HG03558 (cell line): ENCODE measurements around the gene NMNAT3.
"Not testable (repeated sequence)": the region's sequence is repeated elsewhere in the genome, so short reads cannot be mapped to it uniquely, and the experiment has no call there.

Experiments
- ATAC-seq: cut with Tn5 transposase; IDR thresholded peaks from one replicate; pipeline ENCODE4 v1.9.1; 2021; ENCODE audit warnings: moderate number of reproducible peaks; ENCODE audit not compliant: unreplicated experiment; ENCODE audit errors: extremely low read depth

NMNAT3 gene

DNA sequence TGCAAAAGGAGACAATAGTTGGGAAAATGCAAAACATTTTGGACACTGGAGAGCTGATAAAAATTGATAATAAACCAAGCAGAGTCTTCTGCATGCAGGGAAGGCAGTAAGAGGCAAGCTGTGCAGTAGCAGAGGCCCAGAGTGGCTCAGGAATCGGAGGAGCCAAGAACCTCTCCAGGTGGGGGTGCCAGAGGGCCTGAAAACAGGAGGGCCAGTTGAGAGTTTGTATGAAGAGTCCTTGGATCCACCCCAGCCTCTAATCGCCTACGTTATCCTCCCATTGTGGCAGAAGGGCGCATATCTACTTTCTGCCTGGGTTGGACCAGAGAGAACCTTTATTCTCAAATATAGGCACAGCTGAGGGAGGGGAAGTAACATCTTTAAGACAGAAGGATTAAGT is 89.3 kb downstream of the NMNAT3 start:
- ATAC-seq = no peak

DNA sequence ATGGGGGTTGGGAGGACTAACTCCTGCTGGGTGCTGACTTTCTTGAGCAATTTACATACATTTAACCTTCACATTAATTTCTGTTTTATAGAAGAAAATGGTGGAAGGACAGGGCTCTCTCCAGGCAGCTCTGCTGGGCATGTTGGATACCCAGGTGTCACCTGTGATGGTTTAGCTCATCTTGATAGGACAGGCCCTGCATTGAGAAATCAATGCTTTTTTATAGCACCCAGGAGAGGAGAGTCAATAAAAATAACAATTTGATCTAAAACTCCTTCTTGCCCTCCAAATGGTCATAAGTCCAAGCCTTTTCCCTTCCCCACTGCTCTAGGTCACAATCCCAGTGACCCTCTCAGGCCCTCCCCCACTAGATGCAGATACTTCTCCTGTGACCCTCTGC is 90.0 kb downstream of the NMNAT3 start:
- no peak for ATAC-seq

DNA sequence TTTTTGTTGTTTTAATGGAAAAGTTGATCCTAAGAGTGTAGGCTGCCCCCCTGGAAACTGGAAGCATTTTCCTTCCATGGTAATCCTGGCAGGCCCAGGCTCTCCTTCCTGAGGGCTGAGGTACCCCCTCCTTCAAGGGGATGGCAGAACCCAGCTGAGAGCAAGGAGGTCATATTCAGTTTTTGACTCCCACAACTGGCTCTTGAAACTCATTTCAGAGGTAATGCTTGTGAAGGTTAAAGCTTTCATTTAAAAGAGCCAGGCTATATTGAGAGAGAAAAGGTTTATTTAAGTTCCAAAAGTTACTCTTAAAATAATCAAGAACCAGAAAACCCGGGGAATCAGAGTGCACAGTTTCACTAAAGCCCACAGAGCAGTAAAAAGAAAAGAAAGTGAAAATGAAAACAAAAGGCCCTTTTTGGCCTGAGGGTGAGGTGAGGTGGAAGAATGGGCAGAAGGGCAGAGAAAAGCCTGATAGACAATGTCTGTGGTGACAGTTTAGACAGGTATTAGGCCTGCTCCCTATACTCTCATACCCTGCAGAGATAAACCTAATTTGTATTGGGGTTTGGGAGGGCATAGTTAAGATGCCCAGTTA is 91.3 kb downstream of the NMNAT3 start:
- no peak for ATAC-seq

DNA sequence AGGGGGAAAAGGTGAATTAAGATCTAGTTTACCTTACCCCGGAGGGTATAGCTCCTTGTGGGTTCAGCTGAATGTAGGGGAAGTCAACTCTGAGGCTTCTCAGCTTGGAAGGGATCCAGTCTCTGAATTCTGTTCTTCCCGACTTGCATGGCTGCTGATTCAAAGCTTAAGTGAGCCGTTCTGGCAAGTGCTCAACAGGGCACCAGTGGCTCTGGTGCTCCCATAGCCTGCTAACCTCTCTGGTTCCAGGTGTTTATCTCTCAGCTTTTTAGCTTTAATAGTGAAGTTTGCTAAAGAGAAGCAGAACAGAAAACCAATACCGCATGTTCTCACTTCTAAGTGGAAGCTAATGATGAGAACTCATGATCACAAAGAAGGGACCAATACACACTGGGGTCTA is 92.0 kb downstream of the NMNAT3 start:
- ATAC-seq = no peak

DNA sequence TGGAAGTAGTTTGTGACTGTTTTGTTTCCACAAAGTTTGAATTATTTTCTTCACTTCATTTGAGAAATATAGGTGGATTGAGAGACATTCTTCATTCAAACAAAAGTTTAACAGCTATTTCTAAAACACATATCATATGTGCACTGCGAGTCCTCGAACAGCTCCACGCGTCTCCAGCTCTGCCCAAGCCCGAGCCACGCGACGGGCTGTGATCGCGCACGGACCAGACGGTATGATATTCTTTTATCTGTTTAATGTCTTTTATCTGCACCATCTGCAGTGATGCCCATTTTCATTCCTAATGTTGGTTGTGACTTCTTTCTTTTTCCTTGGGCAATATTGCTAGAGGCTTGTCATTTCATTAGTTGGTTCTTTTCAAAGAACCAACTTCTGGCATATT is 94.1 kb downstream of the NMNAT3 start:
- ATAC-seq = not testable (repeated sequence)

DNA sequence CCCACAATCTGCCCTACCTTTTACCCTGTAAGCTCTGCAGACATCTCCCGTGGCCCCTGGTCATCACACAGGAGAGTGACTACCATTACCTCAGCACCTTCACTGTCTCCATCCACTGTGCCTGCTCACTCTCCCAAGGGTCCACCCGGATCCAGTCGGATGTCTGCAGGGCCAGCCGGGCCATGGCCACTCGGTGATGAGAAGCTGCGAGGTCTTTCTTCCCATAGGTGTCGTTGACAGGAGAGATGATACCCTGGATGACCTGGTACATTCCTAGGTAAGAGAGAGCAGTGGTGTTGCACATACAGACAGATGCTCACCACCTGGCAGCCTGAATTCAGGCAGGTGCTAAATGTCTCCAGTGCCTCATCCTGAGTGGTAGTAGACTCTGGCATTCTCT is 99.0 kb downstream of the NMNAT3 start:
- no peak for ATAC-seq

DNA sequence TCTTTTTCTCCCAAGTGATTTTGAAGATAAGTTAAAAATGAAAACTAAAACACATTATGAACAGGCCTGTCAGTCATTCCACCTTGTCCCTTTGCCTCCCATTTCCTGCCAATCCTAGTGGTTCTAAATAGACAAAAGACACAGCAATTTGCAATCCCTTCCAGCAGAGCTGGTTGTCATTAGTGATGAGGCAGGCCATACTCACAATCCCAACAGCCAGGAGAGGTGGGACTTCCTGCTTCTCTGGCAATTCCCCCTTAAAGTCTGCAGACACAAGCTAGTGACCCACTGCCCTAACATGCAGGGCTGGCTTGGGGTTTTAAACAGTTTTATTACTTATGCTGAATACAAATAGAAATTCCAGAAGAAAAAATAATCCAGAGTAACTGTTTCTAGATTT is 99.9 kb downstream of the NMNAT3 start:
- ATAC-seq = no peak

DNA sequence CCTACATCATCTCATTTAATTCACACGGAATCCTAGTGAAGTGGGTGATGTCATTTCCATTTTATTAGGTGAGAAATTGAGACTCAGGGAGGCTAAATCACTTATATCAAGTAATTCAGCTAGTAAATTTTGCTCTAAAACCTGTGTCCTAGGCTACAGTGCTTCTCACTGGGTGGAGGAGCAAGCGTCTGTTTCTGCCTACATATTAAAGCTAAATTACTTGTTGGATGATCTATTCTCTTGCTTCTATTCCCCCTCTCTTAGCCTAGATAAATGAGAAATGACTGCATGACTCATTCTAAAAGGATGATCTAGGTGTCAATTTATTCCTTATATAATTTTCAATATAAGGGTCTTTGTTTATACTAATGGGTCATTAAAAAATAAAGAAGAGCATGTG is 100.4 kb downstream of the NMNAT3 start:
- no peak for ATAC-seq

DNA sequence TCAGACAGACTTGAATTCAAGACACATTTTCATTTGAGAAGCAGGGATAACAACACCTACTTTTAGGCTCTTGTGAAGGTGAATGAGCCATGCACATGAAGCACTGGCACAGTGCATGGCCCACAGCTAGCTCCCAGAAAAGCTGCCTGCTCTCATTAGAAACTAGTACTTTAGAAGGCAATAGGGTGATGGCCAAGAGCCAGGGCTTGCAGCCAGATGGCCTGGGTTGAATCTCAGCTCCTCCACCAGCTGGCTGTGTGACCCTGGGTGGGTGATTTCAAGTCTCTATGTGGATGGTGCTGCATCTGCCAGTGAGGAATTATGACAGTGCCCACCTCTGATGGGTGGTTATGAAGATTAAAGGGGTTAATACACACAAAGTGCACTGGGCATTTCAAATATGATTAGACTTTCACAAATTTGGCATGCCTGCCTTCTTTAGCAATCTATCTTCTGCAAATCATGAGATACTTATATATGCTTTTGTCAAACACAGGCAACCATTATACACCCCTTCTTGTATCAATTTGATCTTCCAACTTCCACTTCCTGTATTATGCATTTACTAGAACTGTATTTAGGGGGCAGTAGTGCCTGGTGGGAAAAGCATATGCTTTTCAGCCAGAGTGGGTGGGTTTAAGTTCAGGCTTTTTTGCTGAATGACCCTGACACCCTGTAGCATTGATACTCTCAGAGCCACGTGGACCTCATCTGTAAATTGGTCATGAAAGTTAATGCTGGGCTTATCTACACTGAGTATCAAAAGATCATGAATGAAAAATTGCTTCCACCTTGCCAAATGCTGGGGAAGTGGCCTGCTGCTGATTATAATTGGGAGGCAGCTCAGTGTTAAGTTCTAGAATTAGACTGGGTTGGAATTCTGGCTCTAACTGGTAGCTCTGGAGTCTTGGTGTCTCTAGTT is 103.5 kb downstream of the NMNAT3 start:
- ATAC-seq = no peak

DNA sequence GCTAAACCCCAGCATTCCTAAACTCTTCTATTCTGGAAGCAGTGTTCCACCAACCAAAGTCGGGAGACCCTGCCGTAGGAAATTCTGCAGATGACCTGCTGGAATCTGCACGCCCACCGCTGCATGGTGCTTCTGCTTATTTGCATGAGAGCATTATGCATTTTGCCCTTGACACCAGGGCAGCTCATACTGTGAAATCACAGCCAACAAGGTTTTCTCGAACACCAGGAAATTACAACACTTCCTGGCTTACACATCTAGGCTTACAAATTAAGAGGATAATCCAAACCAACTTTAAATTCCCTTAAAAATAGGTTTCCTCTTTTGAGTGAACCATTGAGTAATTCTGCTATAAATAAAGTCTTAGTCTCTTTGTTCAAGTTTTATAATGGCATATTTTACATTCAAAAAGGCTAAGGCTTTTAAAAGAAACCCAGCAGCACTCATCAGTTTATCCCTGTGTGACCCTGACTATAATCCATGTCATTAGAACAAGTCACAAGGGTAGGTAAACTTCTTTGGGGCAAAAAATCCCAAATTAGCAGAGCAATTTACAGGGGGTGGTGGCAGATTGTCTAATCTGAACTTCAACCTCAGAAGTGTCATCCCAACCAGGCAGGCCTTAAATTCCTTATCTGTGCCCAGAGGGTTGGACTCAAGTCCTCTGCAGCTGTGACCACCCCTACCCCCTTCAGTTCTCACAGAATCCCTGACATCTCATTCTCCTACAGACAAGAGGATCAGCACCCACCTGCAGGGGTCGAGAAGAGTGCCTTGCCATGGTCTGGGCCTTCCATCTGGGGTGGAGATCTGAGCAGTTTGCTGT is 104.7 kb downstream of the NMNAT3 start:
- ATAC-seq = no peak

DNA sequence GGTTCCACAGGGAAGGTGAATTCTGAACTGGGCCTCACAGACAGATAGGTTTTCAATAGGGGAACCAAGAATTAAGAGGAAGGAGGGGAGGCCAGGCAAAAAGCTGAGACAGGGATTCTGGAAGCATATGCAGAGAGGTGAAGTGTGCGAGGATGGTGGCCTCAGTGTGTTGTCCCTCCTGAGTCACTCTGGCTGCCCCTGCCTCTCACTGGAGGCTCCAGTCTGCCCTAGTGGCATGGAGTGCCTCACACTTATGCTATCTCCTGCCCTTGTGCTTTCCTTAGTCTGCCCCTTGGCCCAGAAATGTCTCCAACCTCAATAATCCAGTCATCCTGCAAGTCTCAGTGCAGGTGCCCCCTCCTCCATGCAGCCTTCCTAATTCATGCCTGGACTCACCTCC is 106.1 kb downstream of the NMNAT3 start:
- ATAC-seq = no peak

DNA sequence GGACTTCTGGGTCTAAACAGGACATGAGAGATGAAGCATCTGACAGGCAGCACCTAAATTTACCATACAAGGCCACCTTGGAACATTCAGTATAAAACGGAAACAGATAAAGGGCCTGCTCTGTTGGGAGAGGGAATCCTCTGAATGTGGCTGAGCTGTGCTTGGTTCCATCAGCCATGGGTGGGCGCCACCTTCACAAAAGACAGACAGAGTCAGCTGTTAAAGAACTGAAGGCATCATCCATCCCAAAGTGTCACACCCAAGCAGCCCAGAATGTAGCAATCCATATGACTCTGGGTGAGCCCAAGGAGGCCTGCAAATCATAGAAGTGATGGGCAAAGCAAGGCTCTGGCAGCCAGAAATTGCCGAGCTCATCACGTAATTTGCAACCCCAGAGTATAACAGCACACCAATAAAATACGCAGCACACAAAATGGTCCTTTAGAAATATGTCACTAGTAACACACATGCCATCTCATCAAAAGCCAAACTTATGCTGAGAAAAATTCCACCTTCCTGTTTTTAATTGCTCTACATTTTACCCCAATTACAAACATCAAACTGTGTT is 113.4 kb downstream of the NMNAT3 start:
- no peak for ATAC-seq

DNA sequence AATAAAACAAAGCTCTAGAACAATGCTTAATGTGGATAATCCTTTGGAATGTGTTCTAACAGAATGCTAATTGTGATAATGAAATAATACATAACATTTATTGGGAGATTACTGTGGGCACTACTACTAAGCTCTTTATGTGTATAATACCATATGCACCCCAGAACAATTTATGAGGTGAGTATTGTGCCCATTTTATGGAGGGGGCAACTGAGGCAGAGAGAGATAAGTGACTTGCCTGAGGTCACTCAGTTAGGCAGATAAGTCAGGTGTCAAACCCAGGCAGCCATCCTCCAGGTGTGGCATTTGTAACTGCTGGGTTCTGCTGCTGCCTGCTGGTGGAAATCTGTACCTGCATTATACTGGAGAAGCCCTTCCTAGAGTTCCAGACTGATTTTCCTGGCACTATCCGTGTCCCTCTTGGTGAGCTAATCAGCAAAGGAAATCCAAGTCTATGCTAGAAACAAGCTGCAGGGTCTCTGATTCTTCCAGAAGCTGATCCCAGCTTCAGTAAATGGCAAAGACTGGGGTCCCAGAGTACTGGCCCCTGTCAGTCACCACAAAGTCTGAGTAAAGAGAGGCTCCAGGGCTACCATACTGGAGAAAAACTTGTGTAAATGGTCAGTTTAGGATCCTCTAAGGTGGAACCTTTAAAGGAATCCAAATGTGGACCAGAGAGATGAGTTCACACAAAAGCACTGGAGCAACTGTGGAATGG is 115.7 kb downstream of the NMNAT3 start:
- ATAC-seq = no peak

DNA sequence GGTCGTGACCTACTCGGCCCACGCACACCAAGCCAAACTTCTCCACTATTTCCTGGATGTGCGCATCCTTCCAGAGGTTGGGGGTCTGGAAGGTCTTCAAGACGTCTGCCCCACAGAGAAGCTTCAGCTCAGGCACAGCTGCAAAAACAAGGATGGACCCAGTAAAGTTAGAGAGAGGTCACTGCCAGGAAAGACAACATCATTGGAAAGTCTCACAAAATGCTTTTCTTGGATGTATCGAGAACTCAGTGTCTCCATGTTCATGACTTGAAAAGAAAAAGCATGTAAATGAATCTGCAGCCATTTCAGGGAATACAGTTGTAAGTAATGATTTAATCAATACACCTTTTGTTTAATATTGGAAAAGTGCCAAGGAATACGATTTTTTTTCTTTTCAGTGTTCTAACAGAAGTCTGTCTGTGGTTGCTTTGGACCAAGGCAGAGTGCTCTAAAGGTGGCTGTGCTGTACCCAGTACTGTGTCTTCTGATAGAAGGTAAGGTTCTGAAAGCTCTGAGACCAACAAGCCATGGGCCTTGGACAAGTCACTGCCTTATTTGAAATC is 116.4 kb downstream of the NMNAT3 start:
- no peak for ATAC-seq

DNA sequence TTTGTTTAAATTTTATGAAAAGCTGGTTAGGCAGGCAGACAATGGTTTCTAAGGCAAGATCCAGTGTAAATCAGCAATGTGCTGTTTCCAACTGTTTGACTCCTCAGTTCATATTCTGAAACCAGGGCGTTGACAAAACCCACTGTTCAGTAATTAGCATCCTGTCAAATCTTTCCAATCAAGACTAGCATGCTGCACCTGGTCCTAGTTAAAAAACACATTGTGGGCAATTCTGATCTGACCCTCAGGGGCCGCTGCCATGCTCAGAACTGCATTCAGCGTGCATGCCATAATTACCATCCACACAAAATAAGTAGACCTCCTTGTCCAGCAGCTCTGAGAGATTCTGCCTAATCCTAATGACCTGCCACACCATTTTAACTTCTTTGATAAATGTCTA is 117.4 kb downstream of the NMNAT3 start:
- no peak for ATAC-seq

DNA sequence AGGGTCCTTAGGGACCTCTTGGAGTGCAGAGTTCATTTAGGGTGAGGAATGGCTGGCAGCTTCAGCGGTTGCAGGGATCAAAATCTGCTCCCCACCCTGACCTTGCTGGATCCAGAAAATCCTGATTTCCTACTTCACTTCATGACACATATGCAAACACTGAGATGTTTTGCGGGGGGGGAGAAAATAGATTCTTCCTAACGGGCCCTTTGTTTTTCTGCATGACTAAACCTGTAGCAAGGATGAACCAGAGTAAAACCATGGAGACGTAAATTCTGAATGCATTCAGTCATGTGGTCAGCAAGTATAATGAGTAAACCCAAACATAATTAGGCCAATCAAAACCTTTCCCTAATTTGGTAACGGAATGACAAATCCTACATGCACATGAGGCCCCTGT is 118.2 kb downstream of the NMNAT3 start:
- ATAC-seq = no peak

DNA sequence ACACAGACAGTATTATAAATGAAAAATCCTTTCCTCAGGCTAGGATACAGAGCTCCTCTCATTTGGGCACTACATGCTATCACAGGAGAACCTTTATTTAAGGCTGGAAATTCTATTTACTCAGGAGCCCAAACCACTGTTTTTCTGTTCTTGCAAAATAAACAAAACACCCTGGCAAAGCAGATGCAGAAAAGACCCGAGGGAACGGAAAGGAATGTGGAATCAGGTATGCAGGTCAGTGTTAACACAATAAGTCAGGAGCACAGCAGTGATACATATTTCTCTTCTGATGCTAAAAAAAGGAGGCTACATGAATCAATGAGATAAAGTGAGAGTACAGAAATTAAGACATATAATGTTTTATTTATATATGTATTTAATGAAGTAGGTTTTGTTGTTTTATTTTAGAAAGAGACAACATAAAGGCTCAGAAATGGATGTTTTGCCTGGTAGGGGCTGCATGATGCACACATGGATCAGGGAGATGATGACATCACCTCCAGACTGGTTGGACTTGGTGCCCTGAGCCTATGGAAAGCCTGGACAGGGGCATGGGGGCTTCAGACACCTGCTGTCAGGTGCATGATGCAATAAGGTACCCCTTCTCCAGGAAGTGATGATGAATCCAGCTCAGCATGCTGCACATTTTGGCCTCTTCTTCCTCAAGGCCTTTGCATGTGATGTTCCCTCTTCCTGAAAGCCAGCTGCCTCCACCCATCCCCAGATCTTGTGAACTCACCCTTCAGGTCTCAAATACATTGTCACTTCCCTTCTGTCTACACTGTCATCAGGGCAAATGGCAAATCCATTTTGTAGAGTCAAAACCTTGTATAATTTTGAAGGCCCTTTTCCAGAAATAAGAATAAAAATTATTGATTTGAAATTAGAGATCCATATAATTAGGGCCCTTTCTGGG is 119.2 kb downstream of the NMNAT3 start:
- no peak for ATAC-seq

DNA sequence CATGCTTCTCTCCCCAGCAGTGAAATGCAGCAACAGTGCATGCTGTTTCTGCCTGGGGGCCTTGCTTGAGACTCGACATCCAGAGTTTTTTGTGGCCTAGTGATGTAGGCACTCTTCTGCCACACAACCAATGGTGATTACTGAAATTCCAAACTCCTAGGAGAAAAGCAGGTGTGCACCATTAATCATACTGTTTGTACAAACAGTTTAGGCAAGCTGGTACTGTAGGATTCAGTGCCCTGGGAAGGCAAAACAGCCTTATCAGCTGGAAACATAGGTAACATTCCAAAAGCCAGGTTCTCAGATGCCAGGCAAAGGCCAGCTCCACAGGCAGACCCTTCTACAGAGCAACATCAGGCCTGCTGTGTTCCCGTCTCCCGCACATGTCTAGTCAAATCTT is 120.7 kb downstream of the NMNAT3 start:
- no peak for ATAC-seq

DNA sequence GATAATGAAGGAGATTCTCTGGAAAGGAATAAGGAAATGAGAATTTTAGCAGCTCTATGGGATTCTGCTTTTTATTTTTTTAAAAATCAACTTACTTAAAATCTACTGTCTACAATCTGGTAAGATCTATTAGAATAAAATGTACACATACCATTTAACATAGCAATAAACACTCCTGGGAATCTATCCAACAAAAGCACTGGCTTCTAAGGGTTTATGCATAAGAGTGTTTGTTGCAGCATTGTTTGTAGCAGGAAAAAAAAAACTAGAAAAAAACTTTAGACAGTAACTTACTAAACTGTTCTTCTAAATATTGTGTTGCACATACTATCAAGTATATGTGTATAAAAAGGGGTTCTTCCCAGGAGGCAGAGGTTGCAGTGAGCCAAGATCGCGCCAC is 122.5 kb downstream of the NMNAT3 start:
- no peak for ATAC-seq
